Thyroid gland (tissue), 4 donors: ENCODE measurements around the gene MID1. TPM values are rescaled to one million over a fixed set of nuclear protein-coding genes. Genes with fewer than 3 reads are reported as not detected.

ENCODE experiments used
- DNase-seq, 2 donors: peaks; one replicate each; pipeline ENCODE4 v3.0.0-alpha.2; 2019
- H3K27ac ChIP-seq, 3 donors: fragments of 200-600 bp; sonication (generic); 1 replicate in 2 of 3; 2 replicates in 1 of 3; pipeline ENCODE4 v1.5.1; 2016 to 2019; ENCODE audit warnings: mild to moderate bottlenecking in 1 of 3, moderate library complexity in 1 of 3
- H3K27me3 ChIP-seq: fragments of 200-600 bp; sonication (generic); one replicate; pipeline ENCODE4 v1.5.1; 2019
- H3K36me3 ChIP-seq, 2 donors: fragments of 200-600 bp; sonication (generic); one replicate each; pipeline ENCODE4 v1.5.1; 2016 to 2019
- H3K4me1 ChIP-seq, 2 donors: fragments of 200-600 bp; sonication (generic); one replicate each; pipeline ENCODE4 v1.5.1; 2017 to 2019
- H3K4me3 ChIP-seq, 3 donors: fragments of 200-600 bp; sonication (generic); replicated peaks in 1 of 3; 1 replicate in 2 of 3; 2 replicates in 1 of 3; pipeline ENCODE4 v1.5.1; 2016; ENCODE audit warnings: mild to moderate bottlenecking in 1 of 3
- H3K9me3 ChIP-seq: fragments of 200-600 bp; sonication (generic); one replicate; pipeline ENCODE4 v1.5.1; 2017
- CTCF ChIP-seq, 6 experiments: fragments of 200-600 bp in 3 of 6; fragments of 450-650 bp in 3 of 6; sonication (generic) in 3 of 6; IDR thresholded peaks; one replicate each; pipeline ENCODE4 v1.5.1; 2016 to 2019; ENCODE audit warnings: antibody characterized with exemption in 6 of 6, mild to moderate bottlenecking in 2 of 6, inconsistent platforms in 1 of 6, moderate library complexity in 1 of 6
- POLR2A ChIP-seq, 2 donors: fragments of 450-650 bp; IDR thresholded peaks; one replicate each; pipeline ENCODE4 v1.6.1; 2017; ENCODE audit warnings: antibody characterized with exemption in 2 of 2, mild to moderate bottlenecking in 2 of 2, moderate library complexity in 1 of 2
- WGBS, 2 donors: methylation state at CpG; one replicate each; pipeline ENCODE4 v1.1.5; 2017; 5-methylcytosine and 5-hydroxymethylcytosine counted together
- intact Hi-C: fragments of 100-400 bp; cut with DNase I; formaldehyde crosslinking; loops from one replicate; pipeline ENCODE4 v1.15.1; 2023
- total RNA-seq, 4 donors: library from RNA; depleted of rRNA; stranded (reverse); fragments of >200 nt; gene quantifications; one replicate each; pipeline ENCODE4 v1.2.3, GENCODE V29; 2016

Gene MID1
- total RNA-seq, 4 donors from 2014 or later: 9.5 to 19.5 (median 12.7) TPM

- H3K4me1 ChIP-seq: no peaks in the 10 kb centered on the region
- intact Hi-C loops: no loop called here
- no peaks in the 10 kb centered on the region for H3K9me3 ChIP-seq
- no peak overlapping the region for H3K27ac ChIP-seq
- H3K4me3 ChIP-seq: no peak overlapping the region
- no peak for TF ChIP-seq POLR2A (IDR thresholded peaks at IDR 0.05)
- TF ChIP-seq CTCF (IDR thresholded peaks at IDR 0.05): no peak
- H3K27me3 ChIP-seq: no peaks in the 10 kb centered on the region
- no peaks in the 10 kb centered on the region for H3K36me3 ChIP-seq
- DNase-seq: no peak
Measured at GRCh38 chrX:10508891-10509290, 111.5 kb downstream of the MID1 start.

GRCh38 chrX:10507876-10508275 is 112.5 kb downstream of the MID1 start:
- no peak for TF ChIP-seq POLR2A (IDR thresholded peaks at IDR 0.05)
- TF ChIP-seq CTCF (IDR thresholded peaks at IDR 0.05): no peak
- 89 to 92% methylated on average over 2 of the region's 2 CpGs for WGBS, 2 donors
- Histone ChIP-seq H3K9me3 (no peaks in the 10 kb centered on the region), H3K4me3 (no peak overlapping the region), H3K36me3 (no peaks in the 10 kb centered on the region), H3K27me3 (no peaks in the 10 kb centered on the region), H3K4me1 (no peaks in the 10 kb centered on the region), H3K27ac (no peak overlapping the region)
- intact Hi-C loops: no loop called here
- no peak for DNase-seq

GRCh38 chrX:10507181-10507580 is 113.2 kb downstream of the MID1 start:
- Histone ChIP-seq H3K36me3 (no peaks in the 10 kb centered on the region), H3K9me3 (no peaks in the 10 kb centered on the region), H3K4me3 (no peak overlapping the region), H3K27me3 (no peaks in the 10 kb centered on the region), H3K27ac (no peak overlapping the region), H3K4me1 (no peaks in the 10 kb centered on the region)
- 36 to 52% methylated on average over 3 of the region's 3 CpGs for WGBS, 2 donors
- intact Hi-C loops: no loop called here
- TF ChIP-seq CTCF (IDR thresholded peaks at IDR 0.05) (no peak), POLR2A (IDR thresholded peaks at IDR 0.05) (no peak)
- DNase-seq: no peak

- Histone ChIP-seq H3K36me3 (no peaks in the 10 kb centered on the region), H3K4me1 (no peaks in the 10 kb centered on the region), H3K9me3 (no peaks in the 10 kb centered on the region), H3K27me3 (no peaks in the 10 kb centered on the region), H3K27ac (no peak overlapping the region), H3K4me3 (no peak overlapping the region)
- intact Hi-C loops: no loop called here
- TF ChIP-seq CTCF (IDR thresholded peaks at IDR 0.05) (no peak), POLR2A (IDR thresholded peaks at IDR 0.05) (no peak)
- 78 to 93% methylated on average over 4 of the region's 4 CpGs for WGBS, 2 donors
- no peak for DNase-seq
Measured at GRCh38 chrX:10506781-10507180, 113.6 kb downstream of the MID1 start.

GRCh38 chrX:10505726-10506125 is 114.7 kb downstream of the MID1 start:
- TF ChIP-seq CTCF (IDR thresholded peaks at IDR 0.05) (no peak), POLR2A (IDR thresholded peaks at IDR 0.05) (no peak)
- Histone ChIP-seq H3K4me1 (no peaks in the 10 kb centered on the region), H3K27me3 (no peaks in the 10 kb centered on the region), H3K9me3 (no peaks in the 10 kb centered on the region), H3K36me3 (no peaks in the 10 kb centered on the region), H3K4me3 (no peak overlapping the region), H3K27ac (no peak overlapping the region)
- WGBS, 2 donors: 92% methylated on average over 4 of the region's 4 CpGs
- no peak for DNase-seq
- intact Hi-C loops: no loop called here
